Nephron progenitor cell (in vitro differentiated cells): ENCODE results near the gene ZDHHC14.
"Not testable (repeated sequence)": the region's sequence is repeated elsewhere in the genome, so short reads cannot be mapped to it uniquely, and the experiment has no call there.

Source experiments
- DNase-seq: peaks from one replicate; pipeline ENCODE4 v3.0.0; 2021
- H3K27ac Mint-ChIP-seq: 2 replicates; pipeline ENCODE4 v1.8.0; 2021; ENCODE audit warnings: mild to moderate bottlenecking, moderate library complexity, mixed read lengths
- H3K27me3 Mint-ChIP-seq: 2 replicates; pipeline ENCODE4 v1.8.0; 2021; ENCODE audit warnings: mild to moderate bottlenecking, low read depth, mixed read lengths; ENCODE audit not compliant: poor library complexity
- H3K36me3 Mint-ChIP-seq: 2 replicates; pipeline ENCODE4 v1.8.0; 2021; ENCODE audit warnings: low read depth, mixed read lengths
- H3K4me1 Mint-ChIP-seq: 2 replicates; pipeline ENCODE4 v1.8.0; 2021; ENCODE audit warnings: mixed read lengths
- H3K4me3 Mint-ChIP-seq: 2 replicates; pipeline ENCODE4 v1.8.0; 2021; ENCODE audit warnings: mild to moderate bottlenecking, moderate library complexity, mixed read lengths
- H3K9me3 Mint-ChIP-seq: 2 replicates; pipeline ENCODE4 v1.8.0; 2021; ENCODE audit warnings: mild to moderate bottlenecking, moderate library complexity, mixed read lengths
- TF ChIP-seq, protein P1 (sequence below): fragments of 200-600 bp; sonication (generic); IDR thresholded peaks from 2 replicates; pipeline ENCODE4 v1.5.0; 2021; ENCODE audit warnings: antibody characterized with exemption

Gene ZDHHC14

DNA sequence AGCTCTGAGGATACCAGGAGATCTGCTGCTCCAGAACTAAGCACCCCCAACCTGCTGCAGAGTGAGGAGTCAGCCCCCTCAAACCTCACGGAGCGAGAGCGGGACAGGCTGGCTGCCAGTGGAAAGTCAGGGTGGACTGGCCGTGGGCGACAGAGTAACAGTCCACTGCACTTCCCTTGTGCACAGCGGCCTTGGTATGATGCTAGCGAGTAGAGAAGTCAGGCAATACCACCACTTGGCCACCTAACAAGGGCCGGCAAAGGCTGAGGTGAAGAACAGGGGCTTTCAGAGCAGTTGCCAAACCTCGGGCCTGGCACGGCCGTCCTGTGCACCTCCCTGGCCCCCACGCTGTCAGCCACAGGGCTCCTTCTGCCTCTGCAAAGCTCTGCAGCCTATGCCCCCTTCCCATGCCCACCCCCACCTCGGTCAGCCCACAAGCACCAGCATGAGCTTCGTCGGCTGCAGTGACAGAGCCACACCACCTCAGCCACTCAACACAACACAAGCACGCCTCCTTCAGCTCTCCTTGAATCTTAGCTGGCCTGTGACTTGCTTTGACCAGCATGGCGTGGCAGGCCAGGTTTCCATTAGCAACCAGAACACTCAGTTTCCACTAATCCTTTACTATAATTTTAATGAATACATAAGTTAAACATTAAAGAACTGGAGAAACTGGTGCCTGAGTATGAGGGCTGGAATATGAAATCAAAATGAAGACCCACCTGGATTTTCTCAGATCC lies 314.5 kb downstream of the ZDHHC14 start:
- TF ChIP-seq, protein P1, sequence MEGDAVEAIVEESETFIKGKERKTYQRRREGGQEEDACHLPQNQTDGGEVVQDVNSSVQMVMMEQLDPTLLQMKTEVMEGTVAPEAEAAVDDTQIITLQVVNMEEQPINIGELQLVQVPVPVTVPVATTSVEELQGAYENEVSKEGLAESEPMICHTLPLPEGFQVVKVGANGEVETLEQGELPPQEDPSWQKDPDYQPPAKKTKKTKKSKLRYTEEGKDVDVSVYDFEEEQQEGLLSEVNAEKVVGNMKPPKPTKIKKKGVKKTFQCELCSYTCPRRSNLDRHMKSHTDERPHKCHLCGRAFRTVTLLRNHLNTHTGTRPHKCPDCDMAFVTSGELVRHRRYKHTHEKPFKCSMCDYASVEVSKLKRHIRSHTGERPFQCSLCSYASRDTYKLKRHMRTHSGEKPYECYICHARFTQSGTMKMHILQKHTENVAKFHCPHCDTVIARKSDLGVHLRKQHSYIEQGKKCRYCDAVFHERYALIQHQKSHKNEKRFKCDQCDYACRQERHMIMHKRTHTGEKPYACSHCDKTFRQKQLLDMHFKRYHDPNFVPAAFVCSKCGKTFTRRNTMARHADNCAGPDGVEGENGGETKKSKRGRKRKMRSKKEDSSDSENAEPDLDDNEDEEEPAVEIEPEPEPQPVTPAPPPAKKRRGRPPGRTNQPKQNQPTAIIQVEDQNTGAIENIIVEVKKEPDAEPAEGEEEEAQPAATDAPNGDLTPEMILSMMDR, result no peak
- Mint-ChIP-seq H3K27ac (no peak overlapping the region), H3K4me3 (no peak overlapping the region), H3K4me1 (no peaks in the 10 kb centered on the region), H3K9me3 (peaks cover 17% of the 10 kb centered on the region), H3K27me3 (peaks cover 13% of the 10 kb centered on the region), H3K36me3 (no peaks in the 10 kb centered on the region)
- no peak for DNase-seq

DNA sequence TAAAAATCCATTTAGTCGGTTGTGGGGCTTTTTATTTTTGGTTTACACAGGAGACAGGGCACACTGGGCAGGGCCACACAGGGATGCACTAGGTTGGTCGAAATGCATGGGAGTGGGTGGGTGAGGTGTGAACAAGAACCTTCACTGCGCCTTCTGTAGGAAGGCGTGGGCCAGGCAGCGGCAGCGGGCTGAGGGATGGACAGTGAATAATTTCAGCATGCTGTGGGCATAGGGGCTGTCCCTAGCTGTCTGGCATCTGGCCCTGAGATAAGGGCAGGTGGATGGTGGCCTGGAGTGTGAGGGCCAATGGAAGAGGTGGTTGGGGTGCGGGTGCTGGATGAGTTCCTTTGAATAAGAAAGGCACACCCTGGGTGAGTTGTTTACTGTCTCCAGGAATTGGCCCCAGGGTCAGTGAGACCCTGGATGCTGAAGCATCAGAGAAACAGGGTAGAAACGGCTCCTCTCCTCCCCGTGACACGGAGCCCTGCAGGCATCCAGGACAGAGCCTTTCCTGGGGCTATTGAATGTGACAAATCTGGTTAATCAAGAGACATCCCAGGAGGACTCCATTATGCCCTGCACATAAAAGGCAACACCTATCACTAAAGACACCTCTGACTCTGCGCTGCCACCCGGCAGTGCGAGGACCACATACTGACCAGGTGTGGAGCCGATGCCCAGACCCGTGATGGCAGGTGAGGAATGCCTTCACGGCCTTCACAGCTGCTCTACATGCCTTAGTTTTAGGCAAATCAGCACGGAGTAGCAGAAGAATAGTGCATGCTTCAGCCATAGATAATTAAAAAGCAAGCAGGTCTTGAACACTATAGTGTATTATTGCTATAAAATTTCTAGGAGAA lies 319.0 kb downstream of the ZDHHC14 start:
- no peaks in the 10 kb centered on the region for H3K36me3 Mint-ChIP-seq
- no peak for DNase-seq
- peaks cover 6% of the 10 kb centered on the region for H3K27me3 Mint-ChIP-seq
- peaks cover 15% of the 10 kb centered on the region for H3K4me1 Mint-ChIP-seq
- TF ChIP-seq, protein P1, result no peak
- no peak overlapping the region for H3K27ac Mint-ChIP-seq
- no peak overlapping the region for H3K4me3 Mint-ChIP-seq
- peaks cover 27% of the 10 kb centered on the region for H3K9me3 Mint-ChIP-seq

DNA sequence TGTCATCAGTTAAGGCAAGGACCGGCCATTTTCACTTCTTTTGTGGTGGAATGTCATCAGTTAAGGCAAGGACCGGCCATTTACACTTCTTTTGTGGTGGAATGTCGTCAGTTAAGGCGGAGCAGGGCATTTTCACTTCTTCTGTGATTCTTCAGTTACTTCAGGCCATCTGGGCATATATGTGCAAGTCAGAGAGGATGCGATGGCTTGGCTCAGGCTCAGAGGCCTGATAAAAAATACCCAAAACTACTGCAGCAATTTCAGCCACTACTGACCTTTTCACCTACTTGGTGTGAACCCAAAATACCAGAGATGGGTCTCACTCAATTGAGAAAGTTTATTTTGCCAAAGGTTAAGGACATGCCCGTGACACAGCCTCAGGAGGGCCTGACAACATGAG lies 325.4 kb downstream of the ZDHHC14 start:
- DNase-seq, H3K4me3 Mint-ChIP-seq, H3K36me3 Mint-ChIP-seq, H3K27me3 Mint-ChIP-seq, H3K27ac Mint-ChIP-seq: not testable (repeated sequence)
- Mint-ChIP-seq H3K9me3 (peaks cover 29% of the 10 kb centered on the region), H3K4me1 (peaks cover 27% of the 10 kb centered on the region)

DNA sequence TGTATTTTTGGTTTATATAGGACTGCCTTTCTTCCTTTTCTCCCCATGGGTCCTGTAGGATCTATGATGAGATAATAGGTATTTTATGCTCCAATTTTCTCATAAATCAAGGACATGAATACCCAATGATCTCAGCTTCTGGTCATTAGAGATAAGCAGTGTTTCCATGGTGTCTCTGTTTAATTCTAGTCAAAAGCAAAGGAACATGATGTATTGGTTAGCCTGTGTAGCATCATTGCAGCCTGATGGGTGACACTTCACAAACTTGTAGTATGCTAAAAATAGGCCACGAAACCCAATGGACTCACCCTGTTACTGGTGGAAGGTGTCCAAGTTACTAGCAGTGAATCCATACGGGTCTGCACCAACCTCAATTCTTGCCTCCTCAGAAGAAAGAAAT lies 325.9 kb downstream of the ZDHHC14 start:
- no peak for DNase-seq
- TF ChIP-seq, protein P1, result no peak
- Mint-ChIP-seq H3K36me3 (peaks cover 7% of the 10 kb centered on the region), H3K4me1 (peaks cover 30% of the 10 kb centered on the region), H3K9me3 (peaks cover 29% of the 10 kb centered on the region), H3K27me3 (peaks cover 11% of the 10 kb centered on the region), H3K27ac (no peak overlapping the region), H3K4me3 (no peak overlapping the region)

GRCh38 chr6:157707576-157707975 lies 326.6 kb downstream of the ZDHHC14 start:
- peaks cover 30% of the 10 kb centered on the region for H3K4me1 Mint-ChIP-seq
- no peak overlapping the region for H3K4me3 Mint-ChIP-seq
- peaks cover 11% of the 10 kb centered on the region for H3K27me3 Mint-ChIP-seq
- TF ChIP-seq, protein P1, result no peak
- H3K27ac Mint-ChIP-seq, result no peak overlapping the region
- peaks cover 29% of the 10 kb centered on the region for H3K9me3 Mint-ChIP-seq
- H3K36me3 Mint-ChIP-seq, result peaks cover 7% of the 10 kb centered on the region
- DNase-seq, result no peak

GRCh38 chr6:157708239-157708638 lies 327.2 kb downstream of the ZDHHC14 start:
- Mint-ChIP-seq H3K27me3 (peaks cover 11% of the 10 kb centered on the region), H3K9me3 (peaks cover 29% of the 10 kb centered on the region), H3K27ac (no peak overlapping the region), H3K36me3 (peaks cover 7% of the 10 kb centered on the region), H3K4me1 (peaks cover 37% of the 10 kb centered on the region), H3K4me3 (no peak overlapping the region)
- TF ChIP-seq, protein P1, result no peak
- no peak for DNase-seq
